HepG2 (cell line): ENCODE measurements around the gene COPS7A. TPM values are rescaled to one million over a fixed set of nuclear protein-coding genes. Genes with fewer than 3 reads are reported as not detected.

Source experiments
- ARNT ChIP-seq: fragments of 450-650 bp; IDR thresholded peaks from 2 replicates; pipeline ENCODE4 v1.6.1; 2017
- BRCA1 ChIP-seq: sonication (generic); formaldehyde crosslinking; IDR thresholded peaks from 2 replicates; pipeline ENCODE4 v1.4.0; 2020; ENCODE audit warnings: missing genetic modification reagents
- FOXP1 ChIP-seq, 2 experiments: fragments of 450-650 bp in 1 of 2; IDR thresholded peaks; 2 replicates each; pipeline ENCODE4 v1.6.1; 2017 to 2018; ENCODE audit warnings: antibody characterized with exemption in 1 of 2
- JUN ChIP-seq: sonication (generic); formaldehyde crosslinking; IDR thresholded peaks from 2 replicates; pipeline ENCODE4 v1.4.0; 2020; ENCODE audit warnings: mild to moderate bottlenecking, missing genetic modification reagents
- KDM1A ChIP-seq: IDR thresholded peaks from 2 replicates; pipeline ENCODE4 v1.6.1; 2016; ENCODE audit warnings: missing compliant biosample characterization
- MXD1 ChIP-seq: sonication (generic); formaldehyde crosslinking; IDR thresholded peaks from 2 replicates; pipeline ENCODE4 v1.4.0; 2020; ENCODE audit warnings: mild to moderate bottlenecking, missing genetic modification reagents
- MYC ChIP-seq: sonication (generic); formaldehyde crosslinking; IDR thresholded peaks from 2 replicates; pipeline ENCODE4 v1.9.0; 2021; ENCODE audit warnings: missing genetic modification reagents, borderline replicate concordance
- NFE2L2 ChIP-seq: fragments of 150-350 bp; IDR thresholded peaks from 2 replicates; pipeline ENCODE4 v1.6.1; 2014; ENCODE audit warnings: low read length
- NPAS2 ChIP-seq: sonication (generic); formaldehyde crosslinking; IDR thresholded peaks from 2 replicates; pipeline ENCODE4 v1.8.0; 2022; ENCODE audit warnings: mild to moderate bottlenecking, missing genetic modification reagents, borderline replicate concordance
- ZMYM4 ChIP-seq: sonication (generic); formaldehyde crosslinking; IDR thresholded peaks from 2 replicates; pipeline ENCODE4 v1.8.1; 2023; ENCODE audit warnings: mild to moderate bottlenecking, missing genetic modification reagents
- ZNF234 ChIP-seq: sonication (generic); formaldehyde crosslinking; conservative IDR thresholded peaks from 2 replicates; pipeline ENCODE4 v1.5.1; 2020; ENCODE audit warnings: mild to moderate bottlenecking, missing genetic modification reagents
- ZNF431 ChIP-seq: sonication (generic); formaldehyde crosslinking; IDR thresholded peaks from 2 replicates; pipeline ENCODE4 v1.9.0; 2022; ENCODE audit warnings: missing genetic modification reagents, low read depth, mild to moderate bottlenecking, borderline replicate concordance
- ZNF432 ChIP-seq: sonication (generic); formaldehyde crosslinking; IDR thresholded peaks from 2 replicates; pipeline ENCODE4 v1.5.0; 2020; ENCODE audit warnings: missing genetic modification reagents, mild to moderate bottlenecking, borderline replicate concordance
- ZNF512B ChIP-seq: sonication (generic); formaldehyde crosslinking; IDR thresholded peaks from 2 replicates; pipeline ENCODE4 v1.5.1; 2020; ENCODE audit warnings: missing genetic modification reagents, mild to moderate bottlenecking, borderline replicate concordance
- ZNF570 ChIP-seq: sonication (generic); formaldehyde crosslinking; IDR thresholded peaks from 2 replicates; pipeline ENCODE4 v1.4.0; 2020; ENCODE audit warnings: mild to moderate bottlenecking, missing genetic modification reagents, borderline replicate concordance
- ZNF879 ChIP-seq: sonication (generic); formaldehyde crosslinking; IDR thresholded peaks from 2 replicates; pipeline ENCODE4 v1.8.1; 2023; ENCODE audit warnings: missing genetic modification reagents
- polyA plus RNA-seq, 8 experiments: library from polyadenylated mRNA; depleted of rRNA in 3 of 8; stranded (reverse) in 7 of 8; unstranded in 1 of 8; fragments of >200 nt; fragmentation: Illumina TruSeq in 4 of 8; extraction: Trizol in 4 of 8; gene quantifications; 2 replicates each; pipeline versions ENCODE4 v1.2.1 to v1.2.3, GENCODE V29; 2011 to 2016; ENCODE audit warnings: low read depth in 4 of 8, missing spikeins in 1 of 8, mixed read lengths in 1 of 8; ENCODE audit not compliant: insufficient read depth in 1 of 8
- total RNA-seq, 5 experiments: library from RNA; depleted of rRNA; stranded (reverse); fragments of >200 nt; fragmentation: Illumina TruSeq; extraction: Trizol; gene quantifications; 2 replicates each; pipeline ENCODE4 v1.2.3, GENCODE V29; 2016; ENCODE audit warnings: low read depth in 1 of 5

COPS7A gene
- total and polyA plus RNA-seq, 2 of the 13 experiments (the other 11 are each of a cell fraction or from before 2014, with no cell fraction given): 40.0 to 73.6 TPM

- TF ChIP-seq ZNF512B (no peak), ZNF234 (CRISPR knock-in tag) (no peak), ZNF432 (CRISPR knock-in tag) (no peak), MYC (CRISPR knock-in tag) (peak; percentile 57), NPAS2 (CRISPR knock-in tag) (no peak), JUN (CRISPR knock-in tag) (no peak), KDM1A (no peak), BRCA1 (CRISPR knock-in tag) (no peak), ZMYM4 (CRISPR knock-in tag) (no peak), NFE2L2 (no peak), ZNF879 (CRISPR knock-in tag) (no peak), FOXP1 (IDR thresholded peaks at IDR 0.05) (no peak), FOXP1 (CRISPR knock-in tag; IDR thresholded peaks at IDR 0.05) (no peak), ZNF431 (CRISPR knock-in tag) (no peak), ARNT (no peak), MXD1 (CRISPR knock-in tag) (no peak), ZNF570 (CRISPR knock-in tag) (no peak)
Measured at GRCh38 chr12:6766651-6767349, 43.0 kb downstream of the COPS7A start (continued).
